AG10803 (cell line): ENCODE data around the gene FIGN.
A peak's percentile ranks its signal among the peaks of the same experiment; 100 is the strongest.

Experiments used
- DNase-seq: peaks from one replicate; pipeline ENCODE4 v3.0.0; 2010; ENCODE audit warnings: low read depth
- H3K4me3 ChIP-seq: 2 replicates; pipeline ENCODE4 v1.5.1; 2011; ENCODE audit warnings: mild to moderate bottlenecking, low read length, control low read depth
- TF ChIP-seq, protein P1 (sequence below): conservative IDR thresholded peaks from 2 replicates; pipeline ENCODE4 v1.5.1; 2011; ENCODE audit warnings: mild to moderate bottlenecking, low read length, control low read depth, inconsistent platforms

The FIGN gene

DNA sequence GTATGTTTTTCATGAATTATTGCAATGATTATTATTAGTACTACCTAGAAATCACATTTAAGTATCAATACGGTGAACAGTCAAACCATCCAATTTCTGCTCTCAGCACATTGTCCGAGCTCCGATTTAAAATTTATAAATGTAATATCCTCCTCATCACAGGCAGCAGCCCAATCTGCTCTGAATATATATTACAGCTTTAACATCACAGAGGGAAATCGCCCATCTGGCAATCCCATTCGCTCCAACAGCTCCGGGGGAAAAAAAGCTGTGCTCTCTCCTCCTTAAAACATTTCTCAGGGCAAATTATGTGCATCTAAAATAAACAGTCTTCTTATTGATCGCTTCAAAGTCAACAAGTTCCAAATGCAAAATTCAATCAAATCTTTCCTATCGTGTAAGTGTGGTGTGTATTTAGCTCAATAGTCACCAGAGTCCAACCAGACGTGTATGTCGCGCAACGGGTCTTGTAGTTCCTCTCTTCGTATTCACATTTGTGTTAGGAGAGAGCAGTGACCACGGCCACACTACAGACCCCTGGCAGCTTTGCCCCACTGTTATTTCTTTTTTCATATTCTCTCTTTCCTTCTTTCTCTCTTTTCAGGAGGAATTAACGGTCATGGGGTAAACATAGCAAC lies 2.4 kb downstream of the FIGN start:
- TF ChIP-seq, protein P1, sequence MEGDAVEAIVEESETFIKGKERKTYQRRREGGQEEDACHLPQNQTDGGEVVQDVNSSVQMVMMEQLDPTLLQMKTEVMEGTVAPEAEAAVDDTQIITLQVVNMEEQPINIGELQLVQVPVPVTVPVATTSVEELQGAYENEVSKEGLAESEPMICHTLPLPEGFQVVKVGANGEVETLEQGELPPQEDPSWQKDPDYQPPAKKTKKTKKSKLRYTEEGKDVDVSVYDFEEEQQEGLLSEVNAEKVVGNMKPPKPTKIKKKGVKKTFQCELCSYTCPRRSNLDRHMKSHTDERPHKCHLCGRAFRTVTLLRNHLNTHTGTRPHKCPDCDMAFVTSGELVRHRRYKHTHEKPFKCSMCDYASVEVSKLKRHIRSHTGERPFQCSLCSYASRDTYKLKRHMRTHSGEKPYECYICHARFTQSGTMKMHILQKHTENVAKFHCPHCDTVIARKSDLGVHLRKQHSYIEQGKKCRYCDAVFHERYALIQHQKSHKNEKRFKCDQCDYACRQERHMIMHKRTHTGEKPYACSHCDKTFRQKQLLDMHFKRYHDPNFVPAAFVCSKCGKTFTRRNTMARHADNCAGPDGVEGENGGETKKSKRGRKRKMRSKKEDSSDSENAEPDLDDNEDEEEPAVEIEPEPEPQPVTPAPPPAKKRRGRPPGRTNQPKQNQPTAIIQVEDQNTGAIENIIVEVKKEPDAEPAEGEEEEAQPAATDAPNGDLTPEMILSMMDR, result no peak
- peak; percentile 26 for DNase-seq
- H3K4me3 ChIP-seq, result peak overlapping the region; percentile 81

DNA sequence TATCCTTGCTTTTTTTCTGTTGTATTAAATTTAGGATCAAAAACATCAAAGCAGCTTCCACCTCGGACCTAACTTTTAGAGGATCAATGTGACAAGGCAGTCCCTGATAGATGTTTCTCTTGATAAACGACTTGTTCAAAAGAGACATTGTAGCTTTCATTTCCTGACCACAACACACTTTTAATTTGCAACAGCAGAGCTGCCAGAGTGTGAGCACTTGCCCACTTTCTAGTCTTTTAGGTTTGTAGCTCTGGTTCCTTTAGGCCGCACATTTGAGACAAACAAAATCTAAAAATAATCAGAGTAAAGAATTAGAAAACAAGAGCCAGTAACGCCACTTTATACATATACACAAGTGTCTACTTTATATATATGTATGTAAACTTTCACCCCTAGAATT lies 3.1 kb downstream of the FIGN start:
- TF ChIP-seq, protein P1, result no peak
- peak; percentile 34 for DNase-seq
- peak overlapping the region; percentile 81 for H3K4me3 ChIP-seq

DNA sequence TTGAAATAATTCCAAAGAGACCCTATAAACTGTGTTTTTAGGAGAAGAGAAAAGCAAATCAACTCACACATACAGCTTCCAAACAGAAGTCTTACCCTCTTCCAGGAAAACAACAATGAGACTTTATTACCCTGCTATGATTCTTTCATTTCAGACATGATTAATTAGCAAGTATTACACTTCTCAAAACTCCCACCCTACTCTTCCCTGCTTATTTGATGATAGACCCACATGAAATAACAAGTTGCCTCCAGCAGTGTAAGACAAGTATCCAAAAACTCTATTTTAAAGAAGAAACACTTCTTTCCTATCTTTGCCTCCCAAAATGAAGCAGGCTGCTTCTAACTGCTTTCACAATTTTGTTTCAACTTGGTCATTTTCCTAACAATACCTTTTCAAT lies 4.1 kb downstream of the FIGN start:
- TF ChIP-seq, protein P1, result no peak
- no peak for DNase-seq
- peak overlapping the region; percentile 33 for H3K4me3 ChIP-seq

DNA sequence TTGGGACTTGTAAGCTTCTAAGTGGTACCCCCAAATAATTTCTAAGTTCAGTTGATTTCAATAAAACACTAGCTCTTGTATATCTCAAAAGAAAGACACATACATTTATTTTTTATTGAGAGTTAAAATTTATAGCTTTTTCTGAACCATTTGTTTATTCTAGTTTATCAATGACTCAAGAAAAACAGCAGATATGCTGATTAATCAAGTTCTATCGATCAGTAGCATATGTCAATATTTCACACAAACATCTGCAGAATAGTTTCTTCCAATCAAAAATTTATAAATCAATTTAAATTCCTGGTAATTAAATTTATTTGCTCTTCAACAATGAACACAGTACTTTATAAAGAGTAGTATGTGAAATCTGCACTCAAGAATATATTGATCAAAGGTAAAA lies 5.3 kb downstream of the FIGN start:
- TF ChIP-seq, protein P1, result no peak
- no peak for DNase-seq
- H3K4me3 ChIP-seq, result no peak overlapping the region

DNA sequence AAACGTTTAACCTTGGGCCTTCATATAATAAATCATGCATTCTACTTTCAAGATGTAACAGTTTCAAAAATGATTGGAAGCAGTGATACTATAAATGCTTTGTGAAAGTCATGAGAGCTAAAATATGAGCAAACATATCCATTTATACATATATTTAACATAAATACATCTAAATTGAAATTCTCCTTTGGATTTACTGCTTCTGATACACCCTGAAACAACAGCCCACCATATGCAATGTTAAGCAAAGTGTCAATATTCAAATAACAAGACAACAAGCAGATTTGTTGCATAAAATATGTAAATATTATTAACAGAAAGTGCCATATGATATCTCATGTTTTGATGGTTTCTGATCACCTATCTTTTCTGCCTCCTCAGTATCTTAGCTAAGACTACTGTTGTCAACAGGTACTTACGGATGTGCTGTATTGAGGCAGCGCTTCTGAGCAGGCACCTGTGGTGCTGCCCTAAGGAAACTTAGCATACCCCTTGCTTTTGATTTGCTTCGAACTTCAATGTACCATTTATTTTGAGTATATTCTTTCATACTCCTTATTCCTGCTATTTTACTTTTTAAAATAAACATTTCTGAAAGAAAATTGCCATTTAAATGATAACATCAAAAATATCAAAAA lies 6.1 kb downstream of the FIGN start:
- TF ChIP-seq, protein P1, result no peak

DNA sequence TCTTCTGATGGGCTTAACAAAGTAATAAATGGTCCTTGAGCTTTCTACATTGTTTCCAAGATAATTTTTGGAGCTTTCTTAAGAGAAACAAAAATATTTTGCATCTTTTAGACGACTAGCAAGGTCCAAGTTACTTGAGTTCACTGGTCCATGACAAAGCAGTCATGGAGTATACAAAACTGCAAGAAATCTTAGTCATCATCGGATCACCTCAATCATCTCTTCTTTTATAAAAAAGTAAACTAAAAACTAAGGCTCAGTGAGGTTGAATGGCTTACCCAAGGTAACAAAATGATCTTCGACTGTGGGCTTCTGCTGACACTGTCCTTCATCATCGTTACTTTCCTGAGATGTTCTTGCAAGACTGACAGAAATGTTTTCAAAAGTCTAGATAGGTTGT lies 11.9 kb downstream of the FIGN start:
- TF ChIP-seq, protein P1, result no peak

More for the DNA sequence above, 6.1 kb downstream of the FIGN start:
- H3K4me3 ChIP-seq, result no peak overlapping the region
- no peak for DNase-seq

DNA sequence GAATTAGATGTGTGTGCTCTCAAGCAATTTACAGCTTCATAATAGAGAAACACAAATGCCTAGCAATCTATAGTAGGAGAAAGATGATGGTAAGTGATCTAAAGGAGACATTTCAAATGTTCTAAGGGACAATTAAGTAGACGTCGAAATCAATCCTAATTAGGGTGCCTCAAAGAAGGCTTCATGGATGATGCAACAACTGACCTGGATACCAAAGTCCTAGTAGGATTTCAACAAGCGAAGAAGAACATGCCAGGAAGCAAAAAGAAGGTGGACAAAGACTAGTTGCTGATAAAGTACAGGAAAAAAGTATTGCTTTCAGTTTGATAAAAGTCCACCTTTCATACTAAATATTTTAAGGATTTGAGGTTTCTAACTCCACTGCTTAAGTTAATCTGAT lies 12.5 kb downstream of the FIGN start:
- no peak overlapping the region for H3K4me3 ChIP-seq
- no peak for DNase-seq
- TF ChIP-seq, protein P1, result no peak

More for the DNA sequence above, 11.9 kb downstream of the FIGN start:
- no peak for DNase-seq
- no peak overlapping the region for H3K4me3 ChIP-seq
